Esophagus squamous epithelium (tissue), 4 donors: ENCODE data around the gene GPR31.

ENCODE experiments used
- CTCF ChIP-seq, 6 experiments: fragments of 450-650 bp in 4 of 6; fragments of 200-600 bp in 2 of 6; sonication (generic) in 2 of 6; IDR thresholded peaks; one replicate each; pipeline ENCODE4 v1.5.1; 2016 to 2019; ENCODE audit warnings: antibody characterized with exemption in 6 of 6, mild to moderate bottlenecking in 4 of 6, moderate library complexity in 4 of 6
- POLR2A ChIP-seq, 4 donors: fragments of 450-650 bp; IDR thresholded peaks; one replicate each; pipeline ENCODE4 v1.6.1; 2017; ENCODE audit warnings: antibody characterized with exemption in 4 of 4, mild to moderate bottlenecking in 4 of 4, moderate library complexity in 3 of 4

- TF ChIP-seq CTCF (IDR thresholded peaks at IDR 0.05) (peak in 1 of 6 experiments; percentile 2), POLR2A (IDR thresholded peaks at IDR 0.05) (no peak)
Observed at GRCh38 chr6:167113047-167113754, 44.6 kb downstream of the GPR31 start.
